Smooth muscle cell of the brain vasculature (primary cell): Measurements from ENCODE around the gene SH3RF2.
"Not testable (repeated sequence)": the region's sequence is repeated elsewhere in the genome, so short reads cannot be mapped to it uniquely, and the experiment has no call there.

Experiments used
- DNase-seq: peaks from one replicate; pipeline ENCODE4 v3.0.0-alpha.2; 2012; ENCODE audit warnings: low read depth, low spot score

Gene SH3RF2

DNA sequence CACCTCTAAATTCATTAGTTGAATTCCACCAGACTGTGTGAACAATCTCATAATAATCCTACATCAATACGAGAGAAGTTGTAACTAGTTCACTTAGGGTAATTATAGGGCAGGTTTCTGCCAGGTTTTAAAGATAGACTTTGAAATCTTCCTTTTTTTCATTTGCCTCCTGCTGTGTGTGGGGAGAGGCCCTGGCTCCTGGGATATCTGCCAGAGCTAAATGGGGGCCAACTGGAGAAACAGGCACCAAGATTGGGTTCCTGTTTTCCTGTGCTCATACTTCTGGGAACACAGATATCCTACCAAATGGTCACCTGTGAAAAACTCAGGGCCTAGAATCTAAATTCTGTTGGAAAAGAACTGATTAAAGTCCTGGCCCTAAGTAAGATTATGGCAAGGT is 42.3 kb downstream of the SH3RF2 start:
- no peak for DNase-seq

DNA sequence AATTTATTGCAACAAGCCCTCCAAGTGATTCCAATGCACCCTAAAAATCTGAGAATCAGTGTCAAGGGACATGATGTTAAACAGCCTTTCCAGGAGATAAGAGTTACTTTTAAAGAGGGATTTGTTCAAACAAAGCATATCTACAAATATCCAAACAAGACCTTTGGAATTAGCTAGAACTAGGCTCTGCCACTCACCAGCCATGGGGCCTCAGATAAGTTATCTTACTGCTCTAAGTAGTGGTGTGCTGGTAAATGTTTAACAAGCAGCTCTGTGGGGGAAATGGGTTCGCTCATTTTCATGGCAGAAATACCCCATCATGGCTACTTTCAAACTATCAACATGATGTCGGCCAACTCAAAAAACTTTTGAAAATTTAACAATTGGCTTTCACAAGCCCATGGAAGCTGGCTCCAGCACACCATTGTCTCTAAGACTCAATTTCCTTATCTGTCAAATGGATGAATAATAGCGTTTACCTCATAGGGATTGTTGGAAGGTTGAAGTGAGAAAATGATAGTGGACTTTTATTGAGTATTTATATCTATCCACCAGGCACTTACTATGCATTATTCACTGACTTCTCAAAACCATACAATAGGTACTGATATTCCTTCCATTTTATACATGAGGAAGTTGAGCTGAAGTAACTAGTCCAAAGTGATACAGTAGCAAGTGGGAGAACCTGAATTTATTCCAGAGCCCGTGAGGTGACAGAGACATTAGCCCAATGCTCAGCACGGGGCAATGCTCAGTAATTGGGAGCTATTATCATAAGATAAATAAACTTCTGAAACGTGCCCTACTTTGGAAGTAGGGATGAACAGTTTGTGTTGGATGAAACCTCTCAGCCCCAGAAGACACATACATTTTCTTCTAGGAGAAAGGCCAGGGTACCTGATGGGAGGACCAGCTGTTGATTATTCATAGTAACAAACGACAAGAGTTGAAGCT is 43.2 kb downstream of the SH3RF2 start:
- DNase-seq = no peak

DNA sequence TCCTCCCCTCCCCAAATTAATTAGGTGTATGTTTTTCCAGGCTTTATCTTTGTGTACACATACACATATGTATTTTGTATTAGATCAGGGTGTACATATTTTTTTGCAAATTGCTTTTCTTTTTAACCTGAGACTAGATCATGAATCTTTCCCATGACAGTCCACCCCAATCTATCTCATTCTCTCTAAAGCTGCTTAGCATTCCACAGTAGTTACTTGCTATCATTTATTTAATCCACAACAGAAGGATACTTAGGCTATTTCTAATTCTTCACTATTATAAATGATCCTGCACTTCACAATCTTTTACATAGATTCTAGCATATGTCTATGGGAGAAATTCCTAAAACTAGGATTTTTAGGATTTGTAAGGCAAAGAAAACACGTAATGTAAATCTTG is 43.9 kb downstream of the SH3RF2 start:
- no peak for DNase-seq

DNA sequence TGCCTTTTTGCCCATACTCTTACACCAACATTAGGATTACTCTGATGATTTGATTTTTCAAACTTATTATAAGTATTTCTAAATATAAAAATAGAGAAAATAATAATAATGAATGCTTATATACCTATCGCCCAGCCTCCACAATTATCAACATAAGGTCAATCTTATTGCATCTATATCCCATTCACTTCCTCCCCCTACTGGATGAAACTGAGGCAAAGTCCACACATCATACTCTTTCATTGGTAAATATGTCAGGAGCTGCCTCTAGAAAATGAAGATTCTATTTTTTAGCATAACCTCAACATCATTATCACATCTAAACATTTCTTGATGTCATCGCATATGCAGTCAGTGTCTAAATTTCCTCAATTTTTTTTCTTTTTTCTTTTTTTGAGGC is 44.3 kb downstream of the SH3RF2 start:
- DNase-seq = no peak

DNA sequence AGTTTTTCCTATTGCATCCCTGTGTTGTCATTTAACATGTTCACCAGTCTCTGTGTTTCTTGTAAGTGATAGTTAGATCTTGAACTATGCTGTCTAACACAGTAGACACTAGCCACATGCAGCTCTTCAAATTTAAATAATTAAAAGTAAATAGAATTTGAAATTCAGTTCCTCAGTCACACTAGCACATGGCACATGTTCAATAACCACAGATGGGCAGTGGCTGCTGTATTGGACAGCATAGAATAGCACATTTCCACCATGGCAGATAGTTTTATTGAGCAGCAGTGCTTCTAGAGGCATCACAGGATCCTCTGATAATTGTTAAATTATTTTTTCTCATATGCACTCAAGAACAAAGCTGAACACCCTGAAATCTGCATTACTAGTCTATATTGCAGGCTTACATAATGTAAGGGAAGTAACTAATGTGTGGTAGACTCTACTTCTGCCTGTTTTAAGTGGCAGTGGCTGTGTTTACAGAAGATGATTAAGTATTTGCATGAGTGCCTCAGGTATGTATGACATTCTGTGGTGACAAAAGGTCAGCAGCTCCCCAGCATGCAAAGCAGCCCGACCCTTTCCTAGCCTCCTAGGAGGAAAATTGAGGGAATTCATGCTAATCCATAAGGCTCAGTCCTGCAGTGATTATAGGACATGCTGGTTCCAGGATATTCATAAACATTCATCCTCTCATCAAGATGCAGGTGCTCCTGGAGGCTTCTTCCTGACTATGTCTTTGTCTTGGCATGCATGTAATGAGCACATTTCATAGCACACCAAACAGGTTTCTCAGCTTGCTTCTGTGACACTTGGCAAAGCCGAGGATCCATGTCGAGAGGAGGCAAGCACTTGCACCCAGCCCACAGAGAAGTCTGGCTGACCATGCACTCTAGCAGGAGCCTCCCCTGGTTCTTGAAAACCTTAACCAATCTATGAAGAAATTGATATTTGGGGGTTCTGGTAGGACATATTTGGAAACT is 45.5 kb downstream of the SH3RF2 start:
- DNase-seq = no peak

DNA sequence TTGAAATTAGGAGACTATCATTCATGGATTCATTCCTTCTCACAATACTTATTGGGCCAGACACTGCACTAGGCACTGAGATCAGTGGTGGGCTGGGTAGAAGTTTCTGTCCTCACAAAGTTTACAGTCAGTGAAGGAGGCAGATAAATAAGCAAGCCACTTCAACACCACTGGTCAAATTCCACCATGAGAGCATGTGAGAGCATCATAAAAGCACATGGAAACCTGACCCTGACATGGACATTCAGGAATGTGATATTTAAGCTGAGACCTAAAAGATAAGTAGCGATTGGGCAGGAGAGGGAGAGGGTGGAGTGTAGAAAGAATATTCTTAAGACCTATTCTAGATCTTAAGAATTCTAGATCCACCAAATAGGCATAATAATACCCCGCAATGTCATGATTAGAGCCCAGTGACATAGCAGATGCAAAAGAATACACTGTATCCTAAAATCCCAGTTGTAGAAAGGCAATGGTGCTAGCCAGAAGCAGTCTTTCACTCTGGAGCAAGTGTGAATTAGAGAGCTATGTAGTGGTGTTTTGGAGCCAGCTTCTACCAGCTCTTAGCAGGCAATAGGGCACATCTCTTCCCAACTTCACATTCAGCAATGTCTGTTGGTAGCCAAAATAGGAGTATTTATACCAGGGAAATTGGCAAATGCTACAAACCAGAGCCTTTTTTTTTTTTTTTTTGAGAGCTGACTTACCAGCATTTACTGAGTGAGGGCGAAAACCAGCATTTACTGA is 46.4 kb downstream of the SH3RF2 start:
- no peak for DNase-seq

DNA sequence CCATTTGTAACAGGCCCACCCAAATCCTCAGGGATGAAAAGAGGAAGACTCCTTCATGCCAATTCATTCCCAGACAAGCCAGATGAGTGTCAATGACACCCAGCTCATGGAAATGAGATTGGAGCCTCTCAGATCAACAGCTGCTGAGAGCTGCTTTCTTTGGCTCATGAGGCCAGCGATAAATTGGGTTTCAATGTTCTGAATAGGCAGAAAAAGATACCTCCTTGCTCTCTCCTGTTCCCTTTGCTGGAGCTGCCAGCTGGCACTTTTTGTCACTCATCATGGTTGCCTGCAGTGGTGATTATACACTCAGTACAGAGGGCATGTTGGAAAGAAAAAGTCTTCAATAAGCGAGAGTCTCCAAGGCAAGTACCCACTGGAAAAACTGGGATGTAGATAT is 47.1 kb downstream of the SH3RF2 start:
- DNase-seq = no peak

DNA sequence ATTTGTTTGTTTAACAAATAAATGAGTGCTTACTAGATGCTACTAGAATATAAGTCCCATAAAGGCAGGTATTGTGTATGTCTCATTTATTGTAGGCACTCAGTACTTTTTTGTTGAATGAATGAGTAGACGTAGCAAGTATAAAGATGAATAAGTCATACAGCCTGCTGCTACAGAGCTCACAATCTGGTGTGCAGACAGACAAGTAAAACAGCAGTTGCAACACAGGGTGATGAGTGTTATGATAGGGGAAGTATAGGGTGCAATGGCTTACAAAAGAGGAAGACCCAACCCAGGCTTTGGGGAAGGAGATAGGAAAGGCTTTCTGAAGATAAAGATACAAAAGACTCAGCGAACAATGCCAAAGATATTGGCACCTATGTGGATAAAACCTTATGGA is 47.7 kb downstream of the SH3RF2 start:
- DNase-seq = no peak

DNA sequence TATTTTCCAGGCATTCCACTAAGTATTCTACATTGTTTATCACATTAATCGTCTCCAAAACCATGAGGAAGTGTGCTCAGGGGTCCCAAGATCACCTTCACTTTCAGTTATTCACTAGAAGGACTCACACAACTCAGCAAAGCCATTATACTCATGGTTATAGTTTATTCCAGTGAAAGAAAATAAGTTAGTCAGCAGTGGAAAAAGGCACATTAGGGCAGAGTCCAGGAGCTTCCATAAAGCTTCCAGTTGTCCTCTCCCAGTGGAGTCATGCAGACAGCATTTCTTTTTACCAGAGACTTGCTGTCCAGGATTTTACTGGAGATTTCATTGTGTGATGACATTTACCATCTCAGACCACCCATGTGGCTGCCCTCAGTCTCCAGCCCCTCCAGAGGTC is 51.5 kb downstream of the SH3RF2 start:
- DNase-seq = no peak

DNA sequence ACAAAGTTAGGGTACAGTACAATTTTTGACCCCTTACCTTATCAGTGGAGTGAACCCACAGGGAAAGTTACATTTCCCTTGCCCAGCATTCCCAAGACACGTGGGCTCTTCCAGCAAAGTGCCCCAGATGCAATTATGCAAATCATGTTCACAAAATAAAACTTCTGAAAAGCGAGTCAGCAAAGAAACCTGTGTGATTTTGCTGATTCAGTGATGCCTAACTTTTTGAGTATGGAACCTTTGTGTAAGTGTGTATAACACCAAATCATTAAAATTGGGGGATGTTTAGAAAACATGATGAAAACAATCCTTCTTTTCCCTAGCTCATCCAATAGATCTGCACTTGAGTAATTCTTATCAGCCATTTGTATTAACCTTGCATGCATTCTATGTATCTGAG is 52.6 kb downstream of the SH3RF2 start:
- DNase-seq = no peak

DNA sequence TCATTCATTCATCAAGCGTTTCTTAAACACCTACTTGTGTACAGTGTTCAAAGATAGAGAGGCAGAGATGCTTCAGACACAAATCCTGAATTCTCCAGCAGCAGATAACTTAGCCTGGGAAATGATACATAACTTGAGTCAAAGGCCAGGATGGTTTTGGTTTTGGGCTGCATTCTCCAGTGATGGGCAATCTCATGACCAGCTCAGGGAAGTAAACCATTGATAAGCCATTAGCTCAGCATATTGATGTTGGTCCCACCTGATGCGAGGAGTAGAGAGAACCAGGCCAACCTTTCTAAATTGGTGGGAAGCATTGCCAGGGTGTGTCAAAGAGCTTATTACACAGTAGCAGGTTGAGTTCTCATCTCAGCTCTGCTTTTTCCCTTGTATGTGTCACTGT is 53.0 kb downstream of the SH3RF2 start:
- no peak for DNase-seq

DNA sequence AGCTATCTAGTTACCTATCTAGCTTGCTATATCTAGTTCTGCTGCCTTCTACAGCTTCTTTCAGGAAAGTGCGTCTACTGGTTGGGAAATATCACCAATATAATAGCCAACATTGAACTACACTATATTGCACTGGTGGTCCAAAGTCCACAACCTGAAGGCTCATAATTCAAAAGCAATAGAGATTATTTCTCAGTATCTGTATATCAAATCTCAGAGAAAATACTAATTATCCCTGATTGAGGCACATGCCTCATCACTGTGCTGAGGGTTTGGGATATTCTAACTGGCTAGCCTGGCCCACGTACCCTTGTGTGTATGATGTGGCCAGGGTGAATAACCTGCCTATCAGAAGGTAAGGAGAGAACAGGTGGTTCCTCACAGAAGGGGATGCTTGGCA is 53.8 kb downstream of the SH3RF2 start:
- DNase-seq = no peak

DNA sequence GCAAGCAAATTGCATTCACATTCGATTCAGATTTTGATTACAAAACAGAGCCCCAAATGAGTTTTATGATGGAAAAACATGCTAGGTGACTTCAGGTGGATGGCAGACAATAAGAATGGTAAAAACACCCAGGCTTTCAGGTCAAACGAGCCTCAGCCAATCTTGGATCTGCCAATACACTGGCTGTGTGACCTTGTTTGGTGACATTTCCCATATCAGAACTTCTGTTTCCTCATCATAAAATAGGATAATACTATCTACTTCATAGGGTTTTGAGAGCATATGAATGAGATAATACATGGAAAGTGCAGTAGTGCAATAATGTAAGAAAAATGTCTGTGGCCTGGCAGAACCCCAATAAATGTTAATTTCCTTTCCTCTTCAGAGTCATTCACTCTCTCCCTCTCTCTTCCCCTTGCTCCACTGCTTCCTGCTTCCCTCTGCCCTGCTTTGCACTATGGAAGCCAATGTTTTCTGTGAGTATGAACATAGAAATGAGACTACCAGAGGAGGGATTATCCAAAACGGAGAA is 54.7 kb downstream of the SH3RF2 start:
- no peak for DNase-seq

DNA sequence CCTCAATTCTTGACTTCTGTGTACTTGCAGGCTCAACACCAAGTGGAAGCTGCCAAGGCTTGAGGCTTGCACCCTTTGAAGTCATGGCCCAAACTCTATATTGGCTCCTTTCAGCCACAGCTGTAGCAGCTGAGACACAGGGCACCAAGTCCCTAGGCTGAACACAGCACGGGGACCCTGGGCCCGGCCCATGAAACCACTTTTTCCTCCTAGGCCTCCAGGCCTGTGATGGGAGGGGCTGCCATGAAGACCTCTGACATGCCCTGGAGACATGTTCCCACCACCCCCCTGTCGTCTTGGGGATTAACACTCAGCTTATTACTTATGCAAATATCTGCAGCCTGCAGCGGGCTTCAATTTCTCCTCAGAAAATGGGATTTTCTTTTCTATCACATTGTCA is 57.2 kb downstream of the SH3RF2 start:
- not testable (repeated sequence) for DNase-seq

DNA sequence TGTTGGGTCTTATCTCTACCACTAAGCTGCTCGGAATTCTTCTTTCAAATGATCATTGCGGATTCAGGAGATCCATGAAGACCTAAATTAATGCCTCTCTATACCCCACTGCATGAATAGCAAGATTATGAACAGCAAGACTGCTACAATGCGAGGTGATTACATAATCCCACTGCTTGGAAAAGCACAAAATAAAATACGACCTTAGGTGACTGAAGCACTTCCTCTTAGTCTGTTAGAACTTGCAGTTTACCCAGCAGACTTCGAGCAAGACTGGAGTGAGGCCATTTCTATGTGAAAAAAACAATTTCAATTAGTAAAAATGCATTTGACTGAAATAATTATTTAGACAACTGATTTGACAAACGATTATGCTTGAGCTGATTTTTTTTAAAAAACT is 59.8 kb downstream of the SH3RF2 start:
- no peak for DNase-seq

DNA sequence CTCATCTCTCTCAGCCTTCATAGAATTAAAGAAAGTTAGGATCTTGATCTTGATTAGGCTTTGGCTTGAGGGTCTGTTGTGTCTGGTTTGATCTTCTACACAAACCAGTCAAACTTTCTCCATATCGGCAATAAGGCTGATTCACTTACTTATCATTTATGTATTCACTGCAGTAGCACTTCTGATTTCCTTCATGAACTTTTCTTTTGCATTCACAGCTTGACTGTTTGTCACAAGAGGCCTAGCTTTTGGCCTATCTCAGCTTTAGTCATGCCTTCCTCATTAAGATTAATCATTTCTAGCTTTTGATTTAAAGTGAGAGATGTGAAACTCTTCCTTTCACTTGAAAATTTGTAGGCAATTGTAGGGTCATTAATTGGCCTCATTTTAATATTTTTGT is 62.8 kb downstream of the SH3RF2 start:
- DNase-seq = no peak

DNA sequence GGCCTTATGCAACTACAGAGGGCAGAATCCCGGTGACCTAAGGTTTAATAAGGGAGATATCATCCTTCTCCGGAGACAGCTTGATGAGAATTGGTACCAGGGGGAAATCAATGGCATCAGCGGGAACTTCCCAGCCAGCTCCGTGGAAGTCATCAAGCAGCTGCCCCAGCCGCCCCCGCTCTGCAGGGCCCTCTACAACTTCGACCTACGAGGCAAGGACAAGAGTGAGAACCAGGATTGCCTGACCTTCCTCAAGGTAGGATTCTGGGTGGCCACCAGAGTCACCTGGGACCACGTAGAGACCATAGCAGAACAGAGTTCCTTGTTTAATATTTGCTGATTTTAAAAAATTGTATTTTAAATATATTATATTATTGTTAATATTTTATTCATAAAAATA is 63.7 kb downstream of the SH3RF2 start:
- no peak for DNase-seq

DNA sequence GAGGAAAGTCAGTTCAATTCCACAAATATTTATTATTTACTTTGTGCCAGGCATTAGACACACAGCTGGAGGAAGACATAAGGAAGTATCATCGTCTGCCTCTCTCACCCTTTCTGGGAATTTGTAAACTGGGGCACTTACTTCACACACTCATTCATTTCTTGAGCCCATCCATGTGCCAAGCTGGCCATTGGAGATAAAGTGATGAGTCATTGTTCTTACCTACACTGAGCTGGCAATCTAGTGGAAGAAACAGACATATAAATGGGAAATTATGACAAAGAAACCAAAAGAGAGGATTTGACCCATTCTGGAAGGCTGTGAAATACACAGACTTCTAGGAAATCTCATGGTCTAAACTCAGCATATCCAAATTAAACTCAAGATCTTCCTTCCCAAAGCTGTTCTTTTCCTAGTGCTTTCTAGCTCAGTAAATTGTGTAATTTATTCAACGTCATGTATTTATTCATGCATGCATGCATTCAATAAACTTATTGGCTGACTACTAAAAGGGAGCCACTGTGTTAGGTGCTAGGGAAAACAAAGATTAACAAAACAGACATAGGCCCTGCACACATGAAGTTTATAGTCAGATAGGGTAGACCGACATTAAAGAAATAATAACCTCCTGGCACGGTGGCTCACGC is 65.3 kb downstream of the SH3RF2 start:
- no peak for DNase-seq

DNA sequence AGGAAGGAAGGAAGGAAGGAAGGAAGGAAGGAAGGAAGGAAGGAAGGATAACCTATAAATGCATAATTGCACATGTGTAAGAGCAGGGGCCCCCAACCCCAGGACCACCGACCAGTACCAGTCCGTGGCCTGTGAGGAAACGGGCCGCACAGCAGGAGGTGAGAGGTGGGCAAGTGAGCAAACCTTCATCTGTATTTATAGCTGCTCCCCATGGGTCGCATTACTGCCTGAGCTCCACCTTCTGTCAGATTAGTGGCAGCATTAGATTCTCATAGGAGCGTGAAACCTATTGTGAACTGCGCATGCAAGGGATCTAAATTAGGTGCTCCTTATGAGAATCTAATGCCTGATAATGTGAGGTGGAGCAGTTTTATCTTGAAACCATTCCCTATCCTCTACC is 66.1 kb downstream of the SH3RF2 start:
- no peak for DNase-seq

DNA sequence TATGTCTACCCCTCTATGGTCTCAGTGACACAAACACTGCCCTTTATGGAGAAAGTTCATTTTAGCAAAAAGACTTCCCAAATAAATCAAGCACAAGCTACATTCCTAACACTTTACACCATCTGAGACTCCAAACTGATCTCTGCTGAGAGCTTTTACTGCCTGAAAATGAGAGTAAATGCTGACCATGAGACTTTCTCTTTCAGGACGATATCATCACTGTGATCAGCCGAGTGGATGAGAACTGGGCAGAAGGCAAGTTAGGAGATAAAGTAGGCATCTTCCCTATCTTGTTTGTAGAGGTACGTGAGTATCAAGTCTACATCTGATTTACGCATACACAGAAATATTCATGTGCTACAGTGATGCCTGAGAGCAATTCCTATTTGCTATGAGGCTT is 67.5 kb downstream of the SH3RF2 start:
- no peak for DNase-seq

DNA sequence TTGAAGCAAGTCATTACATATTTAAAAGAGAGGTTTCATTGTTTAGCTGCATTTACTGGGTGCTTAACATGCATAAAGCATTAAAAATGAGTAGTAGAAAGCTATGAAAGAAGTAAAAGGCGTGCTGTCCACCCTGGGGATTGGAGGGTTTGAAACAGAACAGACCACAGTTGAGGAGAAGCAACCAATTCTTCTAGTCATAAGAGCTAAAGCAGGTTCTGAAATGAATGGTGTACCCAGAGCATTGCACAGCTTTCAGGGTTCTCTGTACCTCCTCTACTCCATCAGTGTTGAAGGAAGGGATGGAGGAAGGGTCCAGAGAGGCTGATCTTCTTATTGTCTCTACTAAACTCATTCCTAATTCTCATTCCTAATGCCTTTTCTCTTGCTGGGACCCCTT is 68.9 kb downstream of the SH3RF2 start:
- no peak for DNase-seq
